ENCODE data around the gene IFNA16. TPM values are rescaled to one million over a fixed set of nuclear protein-coding genes. Genes with fewer than 3 reads are reported as not detected.
"Not testable (repeated sequence)": the region's sequence is repeated elsewhere in the genome, so short reads cannot be mapped to it uniquely, and the experiment has no call there.

The IFNA16 gene
- total RNA-seq, 1 experiment from 2014 or later = not detected

- not testable (repeated sequence) for H3K4me3 ChIP-seq (ENCODE audit: insufficient read depth, low read depth, low read length); H3K27me3 ChIP-seq (ENCODE audit: control insufficient read depth, insufficient read depth, low read length); H3K36me3 ChIP-seq (replicated peaks; ENCODE audit: control insufficient read depth, insufficient read depth, low read length)
- DNase-seq = peak; percentile 1
These were observed 3.4 kb downstream of the IFNA16 start for GRCh38 chr9:21213411-21214326.

DNA sequence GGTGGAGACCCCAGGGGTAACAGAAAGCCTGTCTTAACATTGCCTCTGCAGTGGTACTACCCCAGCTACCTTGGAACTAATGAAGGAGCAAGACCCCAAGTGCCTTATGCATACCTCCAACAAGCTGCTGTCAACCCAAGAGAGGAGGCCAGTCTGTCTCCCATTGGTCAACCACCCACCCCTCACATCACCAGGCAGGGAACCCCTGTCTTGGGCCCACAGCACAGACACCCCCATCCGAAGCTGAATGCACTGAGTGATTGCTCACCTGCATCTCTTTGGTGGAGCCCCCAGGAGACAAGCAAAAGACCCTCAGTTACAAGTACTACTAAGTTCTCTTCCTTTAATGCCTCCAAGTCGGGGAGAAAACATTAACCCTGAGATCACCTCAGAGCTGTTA lies 5.0 kb downstream of the IFNA16 start:
- H3K36me3 ChIP-seq (replicated peaks; ENCODE audit: control insufficient read depth, insufficient read depth, low read length); H3K4me3 ChIP-seq (ENCODE audit: insufficient read depth, low read depth, low read length); DNase-seq; H3K27me3 ChIP-seq (ENCODE audit: control insufficient read depth, insufficient read depth, low read length): not testable (repeated sequence)

- H3K36me3 ChIP-seq (replicated peaks; ENCODE audit: control insufficient read depth, insufficient read depth, low read length); DNase-seq; H3K4me3 ChIP-seq (ENCODE audit: insufficient read depth, low read depth, low read length); H3K27me3 ChIP-seq (ENCODE audit: control insufficient read depth, insufficient read depth, low read length): not testable (repeated sequence)
These were observed 6.3 kb downstream of the IFNA16 start for GRCh38 chr9:21210782-21211181.

DNA sequence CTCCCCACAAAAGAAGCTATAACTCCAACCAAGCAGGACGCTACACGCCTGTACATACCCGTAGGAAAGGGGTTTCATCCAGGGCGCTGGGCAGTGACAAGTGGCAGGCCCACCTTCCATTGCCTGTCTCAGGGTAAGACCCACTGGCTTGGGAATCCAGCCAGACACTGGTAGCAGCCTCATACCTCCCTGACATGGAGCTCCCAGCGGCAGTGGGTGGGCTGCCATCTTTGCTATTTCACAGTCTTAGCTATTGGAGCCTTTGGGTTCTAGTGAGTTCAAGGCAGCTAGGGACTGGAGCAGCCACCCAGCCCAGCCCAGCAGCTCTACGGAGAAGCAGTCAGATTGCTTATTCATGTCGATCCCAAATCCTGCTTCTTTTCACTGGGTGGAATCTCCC lies 6.8 kb downstream of the IFNA16 start:
- H3K4me3 ChIP-seq (ENCODE audit: insufficient read depth, low read depth, low read length) = no peak overlapping the region
- no peak for DNase-seq
- H3K27me3 ChIP-seq (ENCODE audit: control insufficient read depth, insufficient read depth, low read length) = no peaks in the 10 kb centered on the region

DNA sequence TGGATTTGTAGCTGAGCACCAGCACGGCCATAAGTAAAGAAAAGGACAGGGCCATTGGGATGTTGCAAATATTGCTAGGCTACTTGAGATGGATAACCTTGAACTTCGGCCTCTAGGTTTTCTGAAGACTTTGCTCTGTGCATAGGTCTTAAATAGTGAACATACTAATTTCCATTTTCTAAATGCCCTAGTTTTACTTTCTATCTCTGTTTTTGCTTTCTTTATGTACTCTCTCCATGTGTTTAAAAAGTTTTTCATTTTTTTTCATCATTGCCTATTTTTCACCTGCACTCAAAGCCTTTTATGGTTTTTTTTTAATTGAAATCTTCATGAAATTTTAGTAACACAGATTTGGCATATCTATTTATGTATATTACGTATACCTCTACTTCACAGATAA lies 10.1 kb downstream of the IFNA16 start, which contains the start of gene IFNA10:
Gene IFNA10 (minus strand): TSS at position 101 of the 400 bp plus-strand sequence. CDS start 46 bp downstream, at position 55.
- not testable (repeated sequence) for H3K36me3 ChIP-seq (replicated peaks; ENCODE audit: control insufficient read depth, insufficient read depth, low read length); H3K27me3 ChIP-seq (ENCODE audit: control insufficient read depth, insufficient read depth, low read length); DNase-seq; H3K4me3 ChIP-seq (ENCODE audit: insufficient read depth, low read depth, low read length)

More for the DNA sequence above, 6.8 kb downstream of the IFNA16 start:
- no peaks in the 10 kb centered on the region for H3K36me3 ChIP-seq (replicated peaks; ENCODE audit: control insufficient read depth, insufficient read depth, low read length)

- DNase-seq = no peak
- Histone ChIP-seq H3K27me3 (ENCODE audit: control insufficient read depth, insufficient read depth, low read length) (no peaks in the 10 kb centered on the region), H3K36me3 (replicated peaks; ENCODE audit: control insufficient read depth, insufficient read depth, low read length) (no peaks in the 10 kb centered on the region), H3K4me3 (ENCODE audit: insufficient read depth, low read depth, low read length) (no peak overlapping the region)
These were observed 11.9 kb downstream of the IFNA16 start for GRCh38 chr9:21205204-21205603.

GRCh38 chr9:21202105-21202504 lies 15.0 kb downstream of the IFNA16 start, which contains the start of gene IFNA7:
Gene IFNA7 (minus strand): TSS chr9:21202205. CDS start chr9:21202165, 40 bp downstream.
- not testable (repeated sequence) for H3K27me3 ChIP-seq (ENCODE audit: control insufficient read depth, insufficient read depth, low read length); H3K4me3 ChIP-seq (ENCODE audit: insufficient read depth, low read depth, low read length); H3K36me3 ChIP-seq (replicated peaks; ENCODE audit: control insufficient read depth, insufficient read depth, low read length); DNase-seq

GRCh38 chr9:21194867-21195776 lies 22.0 kb downstream of the IFNA16 start:
- H3K36me3 ChIP-seq (replicated peaks; ENCODE audit: control insufficient read depth, insufficient read depth, low read length); DNase-seq; H3K27me3 ChIP-seq (ENCODE audit: control insufficient read depth, insufficient read depth, low read length); H3K4me3 ChIP-seq (ENCODE audit: insufficient read depth, low read depth, low read length): not testable (repeated sequence)

DNA sequence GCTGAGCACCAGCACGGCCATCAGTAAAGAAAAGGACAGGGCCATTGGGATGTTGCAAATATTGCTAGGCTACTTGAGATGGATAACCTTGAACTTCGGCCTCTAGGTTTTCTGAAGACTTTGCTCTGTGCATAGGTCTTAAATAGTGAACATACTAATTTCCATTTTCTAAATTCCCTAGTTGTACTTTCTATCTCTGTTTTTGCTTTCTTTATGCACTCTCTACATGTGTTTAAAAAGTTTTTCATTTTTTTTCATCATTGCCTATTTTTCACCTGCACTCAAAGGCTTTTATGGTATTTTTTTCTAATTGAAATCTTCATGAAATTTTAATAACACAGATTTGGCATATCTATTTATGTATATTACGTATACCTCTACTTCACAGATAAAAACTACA lies 29.6 kb downstream of the IFNA16 start, which contains the start of gene IFNA4:
Gene IFNA4 (minus strand): TSS at position 101 of the 400 bp plus-strand sequence. CDS start 56 bp downstream, at position 45.
- H3K36me3 ChIP-seq (replicated peaks; ENCODE audit: control insufficient read depth, insufficient read depth, low read length); H3K27me3 ChIP-seq (ENCODE audit: control insufficient read depth, insufficient read depth, low read length); H3K4me3 ChIP-seq (ENCODE audit: insufficient read depth, low read depth, low read length); DNase-seq: not testable (repeated sequence)

GRCh38 chr9:21182810-21183736 lies 34.0 kb downstream of the IFNA16 start:
- H3K27me3 ChIP-seq (ENCODE audit: control insufficient read depth, insufficient read depth, low read length) = not testable (repeated sequence)

DNA sequence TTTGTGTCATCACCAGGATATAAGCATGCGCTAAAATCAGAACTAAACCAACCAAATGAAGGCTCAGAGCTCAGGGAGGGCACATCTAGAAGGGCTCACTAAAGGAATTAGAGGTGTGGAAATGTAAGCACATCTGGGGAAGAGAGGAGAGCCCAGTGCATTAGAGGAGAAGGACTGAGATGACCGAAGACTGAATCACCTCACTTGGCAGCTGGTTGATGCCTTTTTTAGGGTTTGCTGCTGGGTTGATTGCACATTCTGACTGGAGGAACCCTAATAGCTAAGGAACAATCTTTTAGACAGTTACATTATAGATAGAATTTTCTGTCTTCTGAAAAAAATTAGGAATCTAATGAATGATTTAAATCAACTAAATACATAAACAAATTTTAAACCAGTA lies 42.4 kb downstream of the IFNA16 start:
- Histone ChIP-seq H3K36me3 (replicated peaks; ENCODE audit: control insufficient read depth, insufficient read depth, low read length) (no peaks in the 10 kb centered on the region), H3K4me3 (ENCODE audit: insufficient read depth, low read depth, low read length) (no peak overlapping the region), H3K27me3 (ENCODE audit: control insufficient read depth, insufficient read depth, low read length) (no peaks in the 10 kb centered on the region)
- DNase-seq = no peak

More at GRCh38 chr9:21182810-21183736, 34.0 kb downstream of the IFNA16 start:
- DNase-seq = peak; percentile 2
- H3K36me3 ChIP-seq (replicated peaks; ENCODE audit: control insufficient read depth, insufficient read depth, low read length); H3K4me3 ChIP-seq (ENCODE audit: insufficient read depth, low read depth, low read length): not testable (repeated sequence)

DNA sequence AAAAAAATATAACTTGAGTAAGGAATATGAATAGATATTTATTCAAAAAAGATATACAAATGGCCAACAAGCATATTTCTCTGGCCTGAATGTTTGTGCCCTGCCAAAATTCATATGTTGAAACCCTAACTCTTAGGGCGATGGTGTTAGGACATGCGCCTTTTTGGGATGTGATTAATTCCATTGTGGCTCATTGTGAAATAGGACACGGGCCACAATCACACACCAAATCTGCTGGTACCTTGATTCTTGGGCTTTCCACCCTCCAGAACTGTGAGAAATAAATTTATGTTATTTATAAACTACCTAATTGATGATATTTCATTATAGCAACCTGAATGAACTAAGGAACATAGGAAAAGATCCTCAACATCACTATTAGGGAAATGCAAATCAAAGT lies 45.0 kb downstream of the IFNA16 start:
- Histone ChIP-seq H3K36me3 (replicated peaks; ENCODE audit: control insufficient read depth, insufficient read depth, low read length) (no peaks in the 10 kb centered on the region), H3K4me3 (ENCODE audit: insufficient read depth, low read depth, low read length) (no peak overlapping the region), H3K27me3 (ENCODE audit: control insufficient read depth, insufficient read depth, low read length) (no peaks in the 10 kb centered on the region)
- DNase-seq = no peak

DNA sequence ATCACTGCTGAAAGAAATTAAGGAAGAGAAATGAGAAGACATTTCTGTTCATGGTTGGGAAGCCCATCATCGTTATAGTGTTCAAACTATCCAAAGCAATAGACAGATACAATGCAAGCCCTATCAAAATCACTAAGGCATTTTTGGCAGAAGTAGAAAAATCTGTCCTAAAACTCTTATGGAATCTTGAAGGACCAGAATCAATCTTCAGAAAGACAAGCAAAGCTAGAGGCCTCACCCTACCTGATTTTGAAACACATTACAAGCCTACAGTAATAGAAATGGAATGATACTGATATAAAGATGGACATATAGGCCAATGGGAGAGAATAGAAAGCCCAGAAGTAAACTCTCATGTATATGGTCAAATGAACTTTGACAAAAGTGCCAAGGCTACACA lies 45.8 kb downstream of the IFNA16 start:
- Histone ChIP-seq H3K4me3 (ENCODE audit: insufficient read depth, low read depth, low read length) (no peak overlapping the region), H3K27me3 (ENCODE audit: control insufficient read depth, insufficient read depth, low read length) (no peaks in the 10 kb centered on the region), H3K36me3 (replicated peaks; ENCODE audit: control insufficient read depth, insufficient read depth, low read length) (no peaks in the 10 kb centered on the region)
- no peak for DNase-seq

DNA sequence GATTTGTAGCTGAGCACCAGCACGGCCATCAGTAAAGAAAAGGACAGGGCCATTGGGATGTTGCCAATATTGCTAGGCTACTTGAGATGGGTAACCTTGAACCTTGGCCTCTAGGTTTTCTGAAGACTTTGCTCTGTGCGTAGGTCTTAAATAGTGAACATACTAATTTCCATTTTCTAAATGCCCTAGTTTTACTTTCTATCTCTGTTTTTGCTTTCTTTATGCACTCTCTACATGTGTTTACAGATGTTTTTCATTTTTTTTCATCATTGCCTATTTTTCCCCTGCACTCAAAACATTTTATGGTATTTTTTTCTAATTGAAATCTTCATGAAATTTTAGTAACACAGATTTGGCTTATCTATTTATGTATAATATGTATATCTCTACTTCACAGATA lies 50.6 kb downstream of the IFNA16 start, which contains the start of gene IFNA21:
Gene IFNA21 (minus strand): TSS at position 101 of the 400 bp plus-strand sequence. CDS start 48 bp downstream, at position 53.
- not testable (repeated sequence) for DNase-seq; H3K4me3 ChIP-seq (ENCODE audit: insufficient read depth, low read depth, low read length); H3K27me3 ChIP-seq (ENCODE audit: control insufficient read depth, insufficient read depth, low read length); H3K36me3 ChIP-seq (replicated peaks; ENCODE audit: control insufficient read depth, insufficient read depth, low read length)

All from H7 (cell line).